GM12873 (cell line): ENCODE data around the gene FCER1A.

Experiments
- TF ChIP-seq, protein P1 (sequence below): IDR thresholded peaks from 2 replicates; pipeline ENCODE4 v1.5.1; 2012; ENCODE audit warnings: low read depth, mild to moderate bottlenecking, moderate library complexity, low read length, control low read depth; ENCODE audit not compliant: insufficient read depth; ENCODE audit errors: missing control alignments

The FCER1A gene

DNA sequence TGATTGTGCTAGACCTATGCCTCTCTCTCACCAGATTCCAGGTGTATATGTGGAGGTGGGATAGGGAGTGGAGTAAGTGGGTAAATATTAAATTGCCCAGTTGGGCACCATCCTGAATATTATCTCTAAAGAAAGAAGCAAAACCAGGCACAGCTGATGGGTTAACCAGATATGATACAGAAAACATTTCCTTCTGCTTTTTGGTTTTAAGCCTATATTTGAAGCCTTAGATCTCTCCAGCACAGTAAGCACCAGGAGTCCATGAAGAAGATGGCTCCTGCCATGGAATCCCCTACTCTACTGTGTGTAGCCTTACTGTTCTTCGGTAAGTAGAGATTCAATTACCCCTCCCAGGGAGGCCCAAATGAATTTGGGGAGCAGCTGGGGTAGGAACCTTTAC, at the start of gene FCER1A:
Gene FCER1A, plus strand, starts transcription at position 242 of the 400 bp plus-strand sequence. Its CDS starts 29 bp downstream, at position 271.
- TF ChIP-seq, protein P1, sequence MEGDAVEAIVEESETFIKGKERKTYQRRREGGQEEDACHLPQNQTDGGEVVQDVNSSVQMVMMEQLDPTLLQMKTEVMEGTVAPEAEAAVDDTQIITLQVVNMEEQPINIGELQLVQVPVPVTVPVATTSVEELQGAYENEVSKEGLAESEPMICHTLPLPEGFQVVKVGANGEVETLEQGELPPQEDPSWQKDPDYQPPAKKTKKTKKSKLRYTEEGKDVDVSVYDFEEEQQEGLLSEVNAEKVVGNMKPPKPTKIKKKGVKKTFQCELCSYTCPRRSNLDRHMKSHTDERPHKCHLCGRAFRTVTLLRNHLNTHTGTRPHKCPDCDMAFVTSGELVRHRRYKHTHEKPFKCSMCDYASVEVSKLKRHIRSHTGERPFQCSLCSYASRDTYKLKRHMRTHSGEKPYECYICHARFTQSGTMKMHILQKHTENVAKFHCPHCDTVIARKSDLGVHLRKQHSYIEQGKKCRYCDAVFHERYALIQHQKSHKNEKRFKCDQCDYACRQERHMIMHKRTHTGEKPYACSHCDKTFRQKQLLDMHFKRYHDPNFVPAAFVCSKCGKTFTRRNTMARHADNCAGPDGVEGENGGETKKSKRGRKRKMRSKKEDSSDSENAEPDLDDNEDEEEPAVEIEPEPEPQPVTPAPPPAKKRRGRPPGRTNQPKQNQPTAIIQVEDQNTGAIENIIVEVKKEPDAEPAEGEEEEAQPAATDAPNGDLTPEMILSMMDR, result no peak

DNA sequence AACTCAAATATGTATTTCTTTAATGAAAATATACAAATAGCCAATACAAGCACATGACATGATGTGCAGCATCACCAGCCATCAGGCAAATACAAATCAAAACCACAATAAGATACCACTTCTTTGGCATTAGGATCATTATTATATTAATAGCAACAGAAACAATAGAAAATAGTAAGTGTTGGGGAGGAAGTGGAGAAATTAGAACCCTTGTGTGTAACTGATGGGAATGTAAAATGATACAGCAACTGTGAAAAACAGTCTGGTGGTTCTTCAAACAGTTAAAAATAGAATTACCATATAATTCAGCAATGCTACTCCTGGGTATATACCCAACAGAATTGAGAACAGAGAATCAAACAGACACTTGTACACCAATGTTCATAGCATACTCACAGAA, 40.8 kb upstream of the FCER1A start:
- TF ChIP-seq, protein P1, result no peak

DNA sequence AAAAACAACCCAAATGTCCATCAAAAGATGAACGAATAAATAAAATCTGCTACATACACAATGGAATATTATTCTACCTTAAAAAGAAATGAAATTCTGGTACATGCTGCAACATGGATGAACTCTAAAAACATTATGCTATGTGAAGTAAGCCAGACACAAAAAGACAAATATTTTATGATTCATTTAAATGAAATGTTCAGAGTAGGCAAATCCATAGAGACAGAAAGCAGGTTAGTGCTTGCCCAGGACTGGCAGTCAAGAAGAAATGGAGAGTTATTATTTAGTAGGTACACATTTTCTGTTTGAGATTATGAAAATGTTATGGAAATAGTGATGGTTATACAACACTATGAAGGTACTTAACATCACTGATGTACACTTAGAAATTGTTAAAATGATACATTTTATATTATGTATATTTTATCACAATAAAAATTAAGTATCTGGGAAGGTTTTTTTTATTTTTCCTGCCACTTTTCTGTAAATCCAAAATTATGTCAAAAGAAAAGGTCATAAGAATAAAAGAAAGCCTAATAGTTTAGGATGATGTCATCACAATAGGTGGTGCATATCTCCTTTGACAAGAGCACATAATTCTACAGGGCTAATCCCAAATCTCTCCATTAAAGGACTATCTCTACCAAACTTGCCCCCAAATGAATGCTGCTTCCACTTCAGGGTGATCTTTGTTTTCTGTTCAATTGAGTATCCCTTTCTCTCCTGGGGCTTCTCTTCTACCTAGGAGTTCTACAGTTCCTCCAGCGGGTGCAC, 40.2 kb upstream of the FCER1A start:
- TF ChIP-seq, protein P1, result no peak

DNA sequence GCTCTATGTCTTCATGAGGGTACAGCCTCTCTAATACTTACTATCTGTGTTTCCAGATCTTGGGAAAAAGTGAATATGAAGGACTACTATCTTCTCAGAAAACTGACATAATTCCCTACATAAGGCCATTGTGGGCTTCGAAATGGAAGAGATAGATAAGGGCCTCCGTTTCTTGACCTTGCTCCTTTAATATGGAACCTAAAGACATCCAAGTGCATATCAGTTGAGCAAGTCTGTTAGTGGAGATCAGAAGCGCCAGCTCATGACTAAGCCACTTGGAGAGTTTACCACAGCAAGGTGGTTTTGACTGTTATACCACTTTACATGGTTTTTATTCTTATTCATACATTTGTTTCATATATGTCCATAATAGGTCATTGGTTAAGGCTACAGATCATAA, 35.3 kb upstream of the FCER1A start:
- TF ChIP-seq, protein P1, result no peak

DNA sequence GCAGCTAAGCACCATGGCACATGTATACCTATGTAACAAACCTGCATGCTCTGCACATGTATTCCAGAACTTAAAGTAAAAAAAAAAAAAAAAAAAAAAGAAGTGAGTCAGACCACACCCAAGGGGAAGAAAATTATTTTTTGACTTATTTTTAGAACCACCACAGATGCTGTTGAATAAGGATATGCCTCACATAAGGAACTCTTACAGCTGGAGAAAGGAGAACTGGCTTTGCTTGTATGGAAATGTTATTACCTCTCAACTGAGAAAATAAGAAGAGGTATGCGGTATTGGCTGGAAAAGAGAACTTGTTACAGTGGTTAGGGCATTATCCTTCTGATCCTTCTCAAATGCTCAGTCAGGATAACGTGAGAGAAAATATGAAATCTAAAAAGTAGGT, 27.5 kb upstream of the FCER1A start:
- TF ChIP-seq, protein P1, result no peak

DNA sequence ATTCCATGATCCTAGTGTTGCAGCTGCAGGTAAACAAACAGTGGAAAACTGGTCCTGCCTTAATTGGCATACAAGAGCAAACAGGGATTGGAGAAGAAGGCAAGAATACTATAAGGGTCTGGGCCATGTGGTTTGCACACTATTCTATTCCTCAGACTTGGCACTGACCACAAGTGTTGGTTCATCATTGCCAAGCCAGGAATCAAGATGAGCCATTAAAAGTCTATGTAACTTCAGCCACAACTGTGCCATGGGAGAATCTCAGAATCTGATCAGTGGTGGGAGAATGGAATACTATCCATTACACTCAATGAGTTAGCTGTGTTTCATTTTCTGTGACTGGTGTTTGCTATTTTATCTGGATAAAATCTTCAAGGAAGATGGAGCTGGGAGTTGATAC, 26.2 kb upstream of the FCER1A start:
- TF ChIP-seq, protein P1, result no peak

DNA sequence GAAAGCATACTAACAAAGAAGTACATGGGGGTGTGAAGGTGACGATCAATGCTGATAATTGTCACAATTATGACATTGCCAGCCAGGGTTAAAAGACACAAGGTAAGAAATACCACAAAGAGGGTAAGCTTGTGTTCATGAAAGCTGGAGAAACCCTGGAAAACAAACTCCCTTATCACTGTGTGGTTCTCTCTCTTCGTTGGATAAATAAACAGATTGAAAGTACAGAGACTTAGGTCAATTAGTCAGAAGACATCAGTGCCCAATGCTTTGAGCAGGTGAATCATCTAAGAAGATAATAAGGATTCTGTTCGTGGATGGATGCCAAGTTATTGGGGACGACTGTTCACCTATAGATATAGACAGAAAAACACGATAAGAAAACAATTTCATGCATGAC, 22.4 kb upstream of the FCER1A start:
- TF ChIP-seq, protein P1, result no peak
